Thyroid gland (tissue), 4 donors: Measurements from ENCODE around the gene ASB10.

ENCODE experiments used
- CTCF ChIP-seq, 6 experiments: fragments of 200-600 bp in 3 of 6; fragments of 450-650 bp in 3 of 6; sonication (generic) in 3 of 6; IDR thresholded peaks; one replicate each; pipeline ENCODE4 v1.5.1; 2016 to 2019; ENCODE audit warnings: antibody characterized with exemption in 6 of 6, mild to moderate bottlenecking in 2 of 6, inconsistent platforms in 1 of 6, moderate library complexity in 1 of 6
- POLR2A ChIP-seq, 2 donors: fragments of 450-650 bp; IDR thresholded peaks; one replicate each; pipeline ENCODE4 v1.6.1; 2017; ENCODE audit warnings: antibody characterized with exemption in 2 of 2, mild to moderate bottlenecking in 2 of 2, moderate library complexity in 1 of 2

GRCh38 chr7:151178831-151179230, 8.2 kb downstream of the ASB10 start:
- TF ChIP-seq POLR2A (IDR thresholded peaks at IDR 0.05), result no peak
- TF ChIP-seq CTCF (IDR thresholded peaks at IDR 0.05), result no peak
